Erythroblast (primary cell): ENCODE data around the gene NSL1.
"Not testable (repeated sequence)": the region's sequence is repeated elsewhere in the genome, so short reads cannot be mapped to it uniquely, and the experiment has no call there.

Source experiments
- DNase-seq, 2 experiments: peaks; one replicate each; lab custom pipeline; 2025; lab: John Stamatoyannopoulos, UW
- GATA1 ChIP-seq: IDR thresholded peaks from 2 replicates; pipeline ENCODE4 v1.6.1; 2011; ENCODE audit warnings: low read depth, mild to moderate bottlenecking, control low read depth, low read length, moderate library complexity
- POLR2A ChIP-seq: IDR thresholded peaks from 2 replicates; pipeline ENCODE4 v1.6.1; 2011; ENCODE audit warnings: mild to moderate bottlenecking, low read length

Gene NSL1

GRCh38 chr1:212752252-212752933, 39.2 kb downstream of the NSL1 start:
- TF ChIP-seq GATA1 (no peak), POLR2A (no peak)
- DNase-seq: no peak

GRCh38 chr1:212749821-212750535, 41.6 kb downstream of the NSL1 start:
- TF ChIP-seq GATA1: no peak
- TF ChIP-seq POLR2A: no peak
- peak; percentile 31 to 66 for DNase-seq

- DNase-seq: no peak
Observed at GRCh38 chr1:212746546-212746945, 45.0 kb downstream of the NSL1 start.

GRCh38 chr1:212745303-212745702, 46.3 kb downstream of the NSL1 start:
- no peak for TF ChIP-seq GATA1
- no peak for DNase-seq

More at GRCh38 chr1:212746546-212746945, 45.0 kb downstream of the NSL1 start:
- TF ChIP-seq POLR2A (no peak), GATA1 (no peak)

- TF ChIP-seq GATA1: no peak
- no peak for DNase-seq
Observed at GRCh38 chr1:212743901-212744475, 47.6 kb downstream of the NSL1 start.

GRCh38 chr1:212738330-212738729, 53.2 kb downstream of the NSL1 start:
- no peak for DNase-seq
- TF ChIP-seq POLR2A (no peak), GATA1 (no peak)

- no peak for DNase-seq
- TF ChIP-seq POLR2A (no peak), GATA1 (no peak)
Observed at GRCh38 chr1:212737559-212737958, 54.0 kb downstream of the NSL1 start.

GRCh38 chr1:212733109-212733508, 58.5 kb downstream of the NSL1 start:
- DNase-seq: no peak
- TF ChIP-seq GATA1: no peak
- no peak for TF ChIP-seq POLR2A

- TF ChIP-seq GATA1: no peak
- no peak for TF ChIP-seq POLR2A
- no peak for DNase-seq
Observed at GRCh38 chr1:212731630-212732029, 59.9 kb downstream of the NSL1 start.

- TF ChIP-seq GATA1 (no peak), POLR2A (no peak)
- no peak for DNase-seq
Observed at GRCh38 chr1:212728606-212729005, 63.0 kb downstream of the NSL1 start.

GRCh38 chr1:212727386-212728181, 64.0 kb downstream of the NSL1 start:
- DNase-seq: no peak
- TF ChIP-seq GATA1 (no peak), POLR2A (no peak)

- DNase-seq: not testable (repeated sequence)
Observed at GRCh38 chr1:212724679-212725078, 66.9 kb downstream of the NSL1 start.

- no peak for DNase-seq
- TF ChIP-seq GATA1: no peak
- TF ChIP-seq POLR2A: no peak
Observed at GRCh38 chr1:212722270-212722957, 69.2 kb downstream of the NSL1 start.
